Caco-2 (cell line): ENCODE results near the gene THAP4. TPM values are rescaled to one million over a fixed set of nuclear protein-coding genes. Genes with fewer than 3 reads are reported as not detected.

Source experiments
- BruUV-seq: library from RNA; stranded (reverse); fragments of 400-500 nt; replicated peaks from 2 replicates; lab custom pipeline; 2021; lab: Mats Ljungman, UMichigan
- CTCF ChIA-PET: fragments of 300-600 bp; sonication (Branson Sonifier 250); formaldehyde crosslinking; loops from one replicate; lab custom pipeline; 2022; ENCODE audit warnings: antibody characterized with exemption; lab: Charles Lee
- POLR2A ChIA-PET: fragments of 300-600 bp; sonication (Branson Sonifier 250); formaldehyde crosslinking; loops from one replicate; lab custom pipeline; 2022; ENCODE audit warnings: antibody characterized with exemption; lab: Charles Lee
- DNase-seq, 2 experiments: peaks; one replicate each; pipeline versions ENCODE4 v3.0.0 to v3.0.0-alpha.2; 2020 to 2022
- H3K27me3 ChIP-seq: replicated peaks from 2 replicates; pipeline ENCODE4 v1.6.0; 2011; ENCODE audit warnings: low read length; ENCODE audit not compliant: control insufficient read depth, insufficient read depth
- H3K36me3 ChIP-seq: 2 replicates; pipeline ENCODE4 v1.5.1; 2011; ENCODE audit warnings: low read length; ENCODE audit not compliant: control insufficient read depth, insufficient read depth
- H3K4me1 ChIP-seq: fragments of 250-450 bp; sonication (Bioruptor Pico); 2 replicates; pipeline ENCODE4 v1.5.1; 2020; ENCODE audit warnings: mild to moderate bottlenecking
- H3K4me3 ChIP-seq: 2 replicates; pipeline ENCODE4 v1.5.1; 2011; ENCODE audit warnings: low read depth, mild to moderate bottlenecking, control low read depth, low read length
- H3K9me3 ChIP-seq: fragments of 250-450 bp; sonication (Bioruptor Pico); 2 replicates; pipeline ENCODE4 v1.5.1; 2020; ENCODE audit warnings: mild to moderate bottlenecking, moderate library complexity
- H3K27ac Mint-ChIP-seq: one replicate; pipeline ENCODE4 v1.8.0; 2022; ENCODE audit warnings: mixed read lengths; ENCODE audit not compliant: unreplicated experiment
- H3K27me3 Mint-ChIP-seq: one replicate; pipeline ENCODE4 v1.8.0; 2022; ENCODE audit warnings: mixed read lengths; ENCODE audit not compliant: insufficient read depth, unreplicated experiment
- H3K36me3 Mint-ChIP-seq: one replicate; pipeline ENCODE4 v1.8.0; 2022; ENCODE audit warnings: mild to moderate bottlenecking, mixed read lengths; ENCODE audit not compliant: insufficient read depth, unreplicated experiment
- H3K4me1 Mint-ChIP-seq: one replicate; pipeline ENCODE4 v1.8.0; 2022; ENCODE audit warnings: low read depth, mixed read lengths; ENCODE audit not compliant: unreplicated experiment
- H3K4me3 Mint-ChIP-seq: one replicate; pipeline ENCODE4 v1.8.0; 2022; ENCODE audit warnings: mild to moderate bottlenecking, moderate library complexity, mixed read lengths; ENCODE audit not compliant: unreplicated experiment
- H3K9me3 Mint-ChIP-seq: one replicate; pipeline ENCODE4 v1.8.0; 2022; ENCODE audit warnings: mixed read lengths; ENCODE audit not compliant: unreplicated experiment
- intact Hi-C: fragments of 100-400 bp; cut with micrococcal nuclease; formaldehyde crosslinking; loops from one replicate; pipeline ENCODE4 v1.10.0; 2022; ENCODE audit not compliant: unreplicated experiment
- total RNA-seq: library from RNA; stranded (reverse); gene quantifications from 2 replicates; pipeline ENCODE4 v1.2.3, GENCODE V29; 2022
- TF ChIP-seq, protein P1 (sequence below), 2 experiments: fragments of 200-600 bp in 1 of 2; IDR thresholded peaks; 1 replicate in 1 of 2; 2 replicates in 1 of 2; pipeline versions ENCODE4 v1.5.1 to v1.8.0; 2011 to 2022; ENCODE audit warnings: antibody characterized with exemption in 1 of 2, control low read depth in 1 of 2, inconsistent platforms in 1 of 2, low read depth in 1 of 2, low read length in 1 of 2, mild to moderate bottlenecking in 1 of 2, moderate library complexity in 1 of 2; ENCODE audit not compliant: insufficient read depth in 1 of 2, severe bottlenecking in 1 of 2, unreplicated experiment in 1 of 2

The THAP4 gene
- total RNA-seq, 1 experiment from 2014 or later = 37.2 TPM

DNA sequence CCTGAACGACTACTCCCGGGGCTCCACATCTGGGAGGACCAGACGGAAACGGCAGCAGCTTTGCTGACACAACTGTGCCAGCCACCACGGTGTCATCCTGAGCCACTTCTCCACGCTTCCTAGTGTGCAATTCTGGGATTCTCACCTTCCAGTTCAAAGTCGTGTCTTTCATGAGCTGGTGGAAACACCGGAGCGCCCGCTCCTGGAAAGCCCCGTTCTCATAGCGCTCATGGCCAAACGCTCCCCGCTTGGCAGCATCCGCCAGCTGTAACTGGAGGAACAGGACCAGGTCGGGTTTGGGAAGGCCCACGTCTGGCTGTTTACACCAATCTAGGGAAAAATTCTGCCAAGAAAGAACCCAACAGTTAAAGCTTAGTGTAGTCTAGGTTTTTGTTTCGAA lies 41.3 kb upstream of the THAP4 start:
- H3K27me3 ChIP-seq = no peaks in the 10 kb centered on the region
- ChIA-PET CTCF (no interaction called here), POLR2A (interaction anchor here (0.8 kb wide), 1 partner anchor 8 kb away, joined by 3 read pairs; the partner anchor contains the start of gene DTYMK)
- Mint-ChIP-seq H3K4me3 (no peak overlapping the region), H3K27ac (no peak overlapping the region), H3K4me1 (no peaks in the 10 kb centered on the region), H3K27me3 (no peaks in the 10 kb centered on the region), H3K36me3 (peaks cover 86% of the 10 kb centered on the region), H3K9me3 (no peaks in the 10 kb centered on the region)
- BruUV-seq = no TSS peak
- H3K9me3 ChIP-seq = no peaks in the 10 kb centered on the region
- DNase-seq = no peak
- H3K4me1 ChIP-seq = no peaks in the 10 kb centered on the region
- intact Hi-C loops = no loop called here
- no peak overlapping the region for H3K4me3 ChIP-seq
- TF ChIP-seq, protein P1, sequence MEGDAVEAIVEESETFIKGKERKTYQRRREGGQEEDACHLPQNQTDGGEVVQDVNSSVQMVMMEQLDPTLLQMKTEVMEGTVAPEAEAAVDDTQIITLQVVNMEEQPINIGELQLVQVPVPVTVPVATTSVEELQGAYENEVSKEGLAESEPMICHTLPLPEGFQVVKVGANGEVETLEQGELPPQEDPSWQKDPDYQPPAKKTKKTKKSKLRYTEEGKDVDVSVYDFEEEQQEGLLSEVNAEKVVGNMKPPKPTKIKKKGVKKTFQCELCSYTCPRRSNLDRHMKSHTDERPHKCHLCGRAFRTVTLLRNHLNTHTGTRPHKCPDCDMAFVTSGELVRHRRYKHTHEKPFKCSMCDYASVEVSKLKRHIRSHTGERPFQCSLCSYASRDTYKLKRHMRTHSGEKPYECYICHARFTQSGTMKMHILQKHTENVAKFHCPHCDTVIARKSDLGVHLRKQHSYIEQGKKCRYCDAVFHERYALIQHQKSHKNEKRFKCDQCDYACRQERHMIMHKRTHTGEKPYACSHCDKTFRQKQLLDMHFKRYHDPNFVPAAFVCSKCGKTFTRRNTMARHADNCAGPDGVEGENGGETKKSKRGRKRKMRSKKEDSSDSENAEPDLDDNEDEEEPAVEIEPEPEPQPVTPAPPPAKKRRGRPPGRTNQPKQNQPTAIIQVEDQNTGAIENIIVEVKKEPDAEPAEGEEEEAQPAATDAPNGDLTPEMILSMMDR (IDR thresholded peaks at IDR 0.05; ENCODE audit: insufficient read depth in 1 of 2, low read depth in 1 of 2, low read length in 1 of 2, severe bottlenecking in 1 of 2, unreplicated experiment in 1 of 2) = no peak
- no peaks in the 10 kb centered on the region for H3K36me3 ChIP-seq

DNA sequence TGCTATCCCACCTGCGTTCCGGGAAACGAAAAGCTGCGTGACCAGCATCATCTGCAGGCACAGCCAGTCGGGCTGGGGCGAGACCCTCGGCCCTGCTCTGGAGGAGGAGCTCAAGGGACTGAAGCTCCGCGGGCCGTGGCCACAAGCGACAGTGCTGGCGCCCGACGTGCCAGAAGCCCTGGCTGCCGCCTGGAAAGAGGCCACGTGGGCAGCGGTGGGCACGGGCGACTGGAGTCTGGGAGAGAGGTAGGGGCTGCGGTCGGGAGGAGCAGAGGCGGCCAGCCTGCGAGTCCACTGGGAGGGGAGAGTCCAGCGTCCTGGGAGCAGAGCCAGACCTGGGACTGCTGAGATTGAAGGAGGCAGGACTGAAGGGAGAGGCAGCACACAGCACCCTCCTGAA lies 40.4 kb upstream of the THAP4 start:
- intact Hi-C loops = no loop called here
- Mint-ChIP-seq H3K4me3 (no peak overlapping the region), H3K27ac (no peak overlapping the region), H3K27me3 (no peaks in the 10 kb centered on the region), H3K36me3 (peaks cover 77% of the 10 kb centered on the region), H3K9me3 (no peaks in the 10 kb centered on the region), H3K4me1 (no peaks in the 10 kb centered on the region)
- Histone ChIP-seq H3K4me1 (no peaks in the 10 kb centered on the region), H3K9me3 (no peaks in the 10 kb centered on the region), H3K36me3 (no peaks in the 10 kb centered on the region), H3K27me3 (no peaks in the 10 kb centered on the region), H3K4me3 (no peak overlapping the region)
- no TSS peak for BruUV-seq
- TF ChIP-seq, protein P1 (IDR thresholded peaks at IDR 0.05; ENCODE audit: insufficient read depth in 1 of 2, low read depth in 1 of 2, low read length in 1 of 2, severe bottlenecking in 1 of 2, unreplicated experiment in 1 of 2) = no peak
- POLR2A ChIA-PET = no interaction called here
- CTCF ChIA-PET = no interaction called here
- DNase-seq = no peak

DNA sequence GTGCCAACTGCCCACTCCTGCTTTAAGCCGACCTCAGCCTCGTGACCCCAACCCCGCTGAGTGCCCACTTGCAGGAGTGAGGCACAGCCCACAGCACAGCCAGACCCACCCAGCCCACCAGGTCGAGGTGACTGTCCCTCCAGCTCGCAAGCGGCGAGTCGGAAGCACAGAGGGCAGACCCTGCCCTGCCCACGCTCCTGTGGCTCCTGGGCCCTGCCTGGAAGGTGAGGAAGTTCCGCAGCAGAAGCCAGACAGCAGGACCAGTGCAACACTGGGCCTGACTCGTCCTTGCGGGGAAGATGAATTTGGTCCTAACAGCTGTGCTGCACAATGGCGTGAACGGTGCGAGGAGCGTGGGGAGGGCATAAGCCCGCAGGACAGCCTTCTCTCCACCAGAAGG lies 39.7 kb upstream of the THAP4 start:
- Mint-ChIP-seq H3K4me3 (no peak overlapping the region), H3K4me1 (no peaks in the 10 kb centered on the region), H3K9me3 (no peaks in the 10 kb centered on the region), H3K36me3 (peaks cover 73% of the 10 kb centered on the region), H3K27ac (no peak overlapping the region), H3K27me3 (no peaks in the 10 kb centered on the region)
- TF ChIP-seq, protein P1 (IDR thresholded peaks at IDR 0.05; ENCODE audit: insufficient read depth in 1 of 2, low read depth in 1 of 2, low read length in 1 of 2, severe bottlenecking in 1 of 2, unreplicated experiment in 1 of 2) = no peak
- ChIA-PET CTCF (no interaction called here), POLR2A (no interaction called here)
- Histone ChIP-seq H3K4me1 (no peaks in the 10 kb centered on the region), H3K4me3 (no peak overlapping the region), H3K36me3 (no peaks in the 10 kb centered on the region), H3K27me3 (no peaks in the 10 kb centered on the region), H3K9me3 (no peaks in the 10 kb centered on the region)
- no TSS peak for BruUV-seq
- no peak for DNase-seq
- intact Hi-C loops = no loop called here
